Caco-2 (cell line): ENCODE results near the gene MACROD1. TPM values are rescaled to one million over a fixed set of nuclear protein-coding genes. Genes with fewer than 3 reads are reported as not detected.

ENCODE experiments used
- BruUV-seq: library from RNA; stranded (reverse); fragments of 400-500 nt; replicated peaks from 2 replicates; lab custom pipeline; 2021; lab: Mats Ljungman, UMichigan
- CTCF ChIA-PET: fragments of 300-600 bp; sonication (Branson Sonifier 250); formaldehyde crosslinking; loops from one replicate; lab custom pipeline; 2022; ENCODE audit warnings: antibody characterized with exemption; lab: Charles Lee
- POLR2A ChIA-PET: fragments of 300-600 bp; sonication (Branson Sonifier 250); formaldehyde crosslinking; loops from one replicate; lab custom pipeline; 2022; ENCODE audit warnings: antibody characterized with exemption; lab: Charles Lee
- DNase-seq, 2 experiments: peaks; one replicate each; pipeline versions ENCODE4 v3.0.0 to v3.0.0-alpha.2; 2020 to 2022
- H3K27me3 ChIP-seq: replicated peaks from 2 replicates; pipeline ENCODE4 v1.6.0; 2011; ENCODE audit warnings: low read length; ENCODE audit not compliant: control insufficient read depth, insufficient read depth
- H3K36me3 ChIP-seq: 2 replicates; pipeline ENCODE4 v1.5.1; 2011; ENCODE audit warnings: low read length; ENCODE audit not compliant: control insufficient read depth, insufficient read depth
- H3K4me1 ChIP-seq: fragments of 250-450 bp; sonication (Bioruptor Pico); 2 replicates; pipeline ENCODE4 v1.5.1; 2020; ENCODE audit warnings: mild to moderate bottlenecking
- H3K4me3 ChIP-seq: 2 replicates; pipeline ENCODE4 v1.5.1; 2011; ENCODE audit warnings: low read depth, mild to moderate bottlenecking, control low read depth, low read length
- H3K9me3 ChIP-seq: fragments of 250-450 bp; sonication (Bioruptor Pico); 2 replicates; pipeline ENCODE4 v1.5.1; 2020; ENCODE audit warnings: mild to moderate bottlenecking, moderate library complexity
- H3K27ac Mint-ChIP-seq: one replicate; pipeline ENCODE4 v1.8.0; 2022; ENCODE audit warnings: mixed read lengths; ENCODE audit not compliant: unreplicated experiment
- H3K27me3 Mint-ChIP-seq: one replicate; pipeline ENCODE4 v1.8.0; 2022; ENCODE audit warnings: mixed read lengths; ENCODE audit not compliant: insufficient read depth, unreplicated experiment
- H3K36me3 Mint-ChIP-seq: one replicate; pipeline ENCODE4 v1.8.0; 2022; ENCODE audit warnings: mild to moderate bottlenecking, mixed read lengths; ENCODE audit not compliant: insufficient read depth, unreplicated experiment
- H3K4me1 Mint-ChIP-seq: one replicate; pipeline ENCODE4 v1.8.0; 2022; ENCODE audit warnings: low read depth, mixed read lengths; ENCODE audit not compliant: unreplicated experiment
- H3K4me3 Mint-ChIP-seq: one replicate; pipeline ENCODE4 v1.8.0; 2022; ENCODE audit warnings: mild to moderate bottlenecking, moderate library complexity, mixed read lengths; ENCODE audit not compliant: unreplicated experiment
- H3K9me3 Mint-ChIP-seq: one replicate; pipeline ENCODE4 v1.8.0; 2022; ENCODE audit warnings: mixed read lengths; ENCODE audit not compliant: unreplicated experiment
- CTCF ChIP-seq, 2 experiments: fragments of 200-600 bp in 1 of 2; IDR thresholded peaks; 1 replicate in 1 of 2; 2 replicates in 1 of 2; pipeline versions ENCODE4 v1.5.1 to v1.8.0; 2011 to 2022; ENCODE audit warnings: antibody characterized with exemption in 1 of 2, control low read depth in 1 of 2, inconsistent platforms in 1 of 2, low read depth in 1 of 2, low read length in 1 of 2, mild to moderate bottlenecking in 1 of 2, moderate library complexity in 1 of 2; ENCODE audit not compliant: insufficient read depth in 1 of 2, severe bottlenecking in 1 of 2, unreplicated experiment in 1 of 2
- intact Hi-C: fragments of 100-400 bp; cut with micrococcal nuclease; formaldehyde crosslinking; loops from one replicate; pipeline ENCODE4 v1.10.0; 2022; ENCODE audit not compliant: unreplicated experiment
- total RNA-seq: library from RNA; stranded (reverse); gene quantifications from 2 replicates; pipeline ENCODE4 v1.2.3, GENCODE V29; 2022

The MACROD1 gene
- total RNA-seq, 1 experiment from 2014 or later = 29.6 TPM

- H3K4me1 Mint-ChIP-seq = no peaks in the 10 kb centered on the region
- CTCF ChIA-PET = no interaction called here
- intact Hi-C loops = no loop called here
- peak; percentile 52 to 75 for DNase-seq
- H3K27me3 Mint-ChIP-seq = no peaks in the 10 kb centered on the region
- H3K36me3 Mint-ChIP-seq = peaks cover 66% of the 10 kb centered on the region
- H3K27me3 ChIP-seq = no peaks in the 10 kb centered on the region
- BruUV-seq = no TSS peak
- H3K9me3 ChIP-seq = no peaks in the 10 kb centered on the region
- POLR2A ChIA-PET = no interaction called here
- peaks cover 4% of the 10 kb centered on the region; the same call in 1 of the 2 replicates for H3K36me3 ChIP-seq
- H3K4me3 Mint-ChIP-seq = no peak overlapping the region
- no peaks in the 10 kb centered on the region for H3K4me1 ChIP-seq
- no peaks in the 10 kb centered on the region for H3K9me3 Mint-ChIP-seq
- no peak for TF ChIP-seq CTCF (IDR thresholded peaks at IDR 0.05; ENCODE audit: insufficient read depth in 1 of 2, low read depth in 1 of 2, low read length in 1 of 2, severe bottlenecking in 1 of 2, unreplicated experiment in 1 of 2)
- H3K27ac Mint-ChIP-seq = no peak overlapping the region
- H3K4me3 ChIP-seq = no peak overlapping the region
Observed at GRCh38 chr11:63999349-64000025, 166.4 kb downstream of the MACROD1 start.

- intact Hi-C loops = no loop called here
- Mint-ChIP-seq H3K27ac (peak overlapping the region; percentile 37), H3K4me1 (no peaks in the 10 kb centered on the region), H3K27me3 (no peaks in the 10 kb centered on the region), H3K9me3 (no peaks in the 10 kb centered on the region), H3K36me3 (peaks cover 70% of the 10 kb centered on the region), H3K4me3 (no peak overlapping the region)
- POLR2A ChIA-PET = no interaction called here
- Histone ChIP-seq H3K4me1 (no peaks in the 10 kb centered on the region), H3K9me3 (no peaks in the 10 kb centered on the region), H3K27me3 (no peaks in the 10 kb centered on the region), H3K36me3 (peaks cover 4% of the 10 kb centered on the region; the same call in 1 of the 2 replicates), H3K4me3 (no peak overlapping the region)
- no peak for DNase-seq
- no TSS peak for BruUV-seq
- no peak for TF ChIP-seq CTCF (IDR thresholded peaks at IDR 0.05; ENCODE audit: insufficient read depth in 1 of 2, low read depth in 1 of 2, low read length in 1 of 2, severe bottlenecking in 1 of 2, unreplicated experiment in 1 of 2)
- CTCF ChIA-PET = interaction anchor here (0.9 kb wide), 1 partner anchor 46 kb away, joined by 3 read pairs; no protein-coding TSS in a partner anchor
Observed at GRCh38 chr11:63998558-63999348, 167.2 kb downstream of the MACROD1 start.

GRCh38 chr11:63997801-63998337 lies 168.0 kb downstream of the MACROD1 start:
- POLR2A ChIA-PET = no interaction called here
- Mint-ChIP-seq H3K4me1 (no peaks in the 10 kb centered on the region), H3K9me3 (no peaks in the 10 kb centered on the region), H3K27ac (peak overlapping the region; percentile 37), H3K4me3 (no peak overlapping the region), H3K36me3 (peaks cover 76% of the 10 kb centered on the region), H3K27me3 (no peaks in the 10 kb centered on the region)
- Histone ChIP-seq H3K36me3 (peaks cover 4% of the 10 kb centered on the region; the same call in 1 of the 2 replicates), H3K4me1 (no peaks in the 10 kb centered on the region), H3K4me3 (no peak overlapping the region), H3K9me3 (no peaks in the 10 kb centered on the region), H3K27me3 (no peaks in the 10 kb centered on the region)
- CTCF ChIA-PET = interaction anchor here (0.9 kb wide), 1 partner anchor 47 kb away, joined by 3 read pairs; no protein-coding TSS in a partner anchor
- TF ChIP-seq CTCF (IDR thresholded peaks at IDR 0.05; ENCODE audit: insufficient read depth in 1 of 2, low read depth in 1 of 2, low read length in 1 of 2, severe bottlenecking in 1 of 2, unreplicated experiment in 1 of 2) = no peak
- no peak for DNase-seq
- TSS peak; percentile 72 for BruUV-seq
- intact Hi-C loops = no loop called here
